ENCODE measurements around the gene BBS12.

BBS12 gene

GRCh38 chr4:122762966-122763716 lies 30.6 kb downstream of the BBS12 start:
- H3K9me3 Mint-ChIP-seq, result no peaks in the 10 kb centered on the region
- H3K4me3 Mint-ChIP-seq, result peak overlapping the region; percentile 36 to 46
- ATAC-seq (replicated peaks), result no peak
- DNase-seq, result no peak
- H3K27ac Mint-ChIP-seq, result no peak overlapping the region
- H3K4me1 Mint-ChIP-seq (ENCODE audit: low read depth in 2 of 2), result peaks cover 13 to 24% of the 10 kb centered on the region in 2 donors
- H3K27me3 Mint-ChIP-seq, result no peaks in the 10 kb centered on the region
- H3K36me3 Mint-ChIP-seq (ENCODE audit: insufficient read depth), result peaks cover 2% of the 10 kb centered on the region

DNA sequence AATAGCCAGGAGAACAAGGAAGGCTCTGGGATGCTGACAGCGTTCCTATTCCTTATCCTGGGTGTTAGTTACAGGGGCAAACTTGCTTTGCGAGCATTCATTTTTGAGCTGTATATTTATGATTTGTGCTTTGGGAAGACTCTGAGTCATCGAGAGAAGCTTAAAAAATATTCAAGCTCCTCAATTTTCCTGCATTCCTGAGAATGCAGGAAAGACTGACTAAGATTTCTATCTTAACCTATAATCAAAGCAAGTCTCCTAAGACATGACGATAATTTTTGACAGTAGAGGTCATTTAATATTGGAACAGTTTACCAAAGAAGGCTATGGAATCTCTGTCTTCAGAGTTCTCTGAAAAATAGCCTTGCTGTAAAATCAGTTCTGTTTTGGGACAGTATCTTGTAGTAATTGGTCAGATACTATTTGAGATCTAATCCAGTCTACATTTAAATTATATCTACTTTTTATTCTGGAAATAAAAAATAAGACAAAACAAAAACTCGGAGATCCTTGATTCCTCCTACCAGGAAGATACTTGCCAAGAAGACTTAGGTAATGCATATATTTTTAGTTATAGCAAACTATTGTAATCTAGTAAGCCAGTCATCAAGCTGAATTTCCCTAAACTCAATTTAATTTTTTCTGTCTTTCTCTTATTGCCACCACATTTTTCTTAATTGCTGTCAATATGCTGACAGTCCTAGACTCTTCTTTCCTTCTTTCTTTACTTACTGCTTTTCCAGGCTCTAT lies 31.7 kb downstream of the BBS12 start:
- no peak overlapping the region for H3K27ac Mint-ChIP-seq
- H3K36me3 Mint-ChIP-seq (ENCODE audit: insufficient read depth), result no peaks in the 10 kb centered on the region
- DNase-seq (no peak), ATAC-seq (replicated peaks) (no peak)
- H3K27me3 Mint-ChIP-seq, result no peaks in the 10 kb centered on the region
- H3K9me3 Mint-ChIP-seq, result no peaks in the 10 kb centered on the region
- no peak overlapping the region for H3K4me3 Mint-ChIP-seq
- peaks cover 13 to 24% of the 10 kb centered on the region in 2 donors for H3K4me1 Mint-ChIP-seq (ENCODE audit: low read depth in 2 of 2)

DNA sequence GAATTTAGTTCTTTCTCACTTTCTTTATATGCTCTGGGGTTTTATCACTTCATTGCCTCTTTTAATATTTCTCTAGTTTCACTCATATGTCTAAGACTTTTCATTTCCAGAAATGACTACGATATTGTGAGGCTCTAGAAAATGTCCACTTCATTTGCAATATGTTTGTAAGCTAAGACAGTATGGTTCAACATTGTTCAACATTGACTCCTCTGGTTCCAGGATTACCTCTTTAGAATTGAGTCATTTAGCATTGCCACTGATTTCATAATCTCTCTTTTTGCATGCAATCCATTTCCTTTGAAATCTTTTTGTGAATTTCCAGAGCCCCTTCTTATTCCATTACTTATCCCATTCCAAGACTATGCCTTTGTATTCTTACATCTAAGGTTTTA lies 32.3 kb downstream of the BBS12 start:
- Mint-ChIP-seq H3K36me3 (ENCODE audit: insufficient read depth) (no peaks in the 10 kb centered on the region), H3K27ac (no peak overlapping the region), H3K9me3 (no peaks in the 10 kb centered on the region), H3K4me3 (no peak overlapping the region), H3K4me1 (ENCODE audit: low read depth in 2 of 2) (peaks cover 13 to 24% of the 10 kb centered on the region in 2 donors), H3K27me3 (no peaks in the 10 kb centered on the region)
- DNase-seq (no peak), ATAC-seq (replicated peaks) (no peak)

DNA sequence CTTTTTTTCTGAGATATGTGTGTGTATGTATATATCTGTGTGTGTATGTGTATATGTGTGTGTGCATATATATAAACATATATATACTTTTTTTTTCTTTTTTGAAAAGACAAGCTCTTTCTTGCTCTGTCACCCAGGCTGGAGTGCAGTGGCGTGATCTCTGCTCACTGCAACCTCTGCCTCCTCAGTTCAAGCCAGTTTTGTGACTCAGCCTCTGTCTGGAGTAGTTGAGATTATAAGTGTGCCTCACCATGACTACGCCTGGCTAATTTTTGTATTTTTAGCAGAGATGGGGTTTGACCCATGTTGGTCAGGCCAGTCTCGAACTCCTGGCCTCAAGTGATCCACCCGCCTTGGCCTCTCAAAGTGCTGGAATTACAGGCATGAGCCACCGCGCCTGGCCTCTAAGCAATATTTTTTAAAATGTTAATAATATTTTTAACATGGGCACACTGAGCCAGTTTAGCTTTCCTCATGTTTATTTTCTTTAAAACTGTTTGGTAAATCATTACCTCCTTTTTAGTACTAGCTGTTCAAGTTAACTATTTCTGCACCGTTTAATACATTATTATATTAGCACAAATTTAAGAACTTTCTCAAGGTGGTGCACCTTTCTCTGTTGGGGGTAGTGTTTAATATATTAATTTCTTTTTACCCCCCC lies 33.3 kb downstream of the BBS12 start:
- DNase-seq, result no peak
- Mint-ChIP-seq H3K4me3 (no peak overlapping the region), H3K27ac (no peak overlapping the region)

DNA sequence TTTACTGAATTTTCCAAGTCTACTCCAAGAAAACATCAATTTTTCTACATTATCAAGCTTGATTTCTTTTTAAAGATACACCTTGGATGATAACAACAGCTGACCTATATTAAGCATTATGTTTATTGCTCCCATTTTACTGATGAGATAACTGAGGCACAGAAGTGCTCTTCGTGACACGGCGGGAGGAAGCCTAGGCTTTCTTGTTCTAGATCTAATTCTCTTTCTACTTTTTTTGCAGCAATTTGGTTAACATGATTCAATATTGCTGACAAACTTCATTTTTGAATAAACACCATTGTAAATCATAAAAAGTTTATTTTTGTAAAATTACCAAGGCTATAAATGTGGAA lies 33.8 kb downstream of the BBS12 start:
- H3K9me3 Mint-ChIP-seq, result no peaks in the 10 kb centered on the region
- H3K36me3 Mint-ChIP-seq (ENCODE audit: insufficient read depth), result no peaks in the 10 kb centered on the region
- H3K4me1 Mint-ChIP-seq (ENCODE audit: low read depth in 2 of 2), result peaks cover 13 to 20% of the 10 kb centered on the region in 2 donors
- no peak overlapping the region for H3K27ac Mint-ChIP-seq
- no peak for ATAC-seq (replicated peaks)
- DNase-seq, result no peak
- H3K27me3 Mint-ChIP-seq, result no peaks in the 10 kb centered on the region
- no peak overlapping the region for H3K4me3 Mint-ChIP-seq

More for the DNA sequence above, 33.3 kb downstream of the BBS12 start:
- Mint-ChIP-seq H3K4me1 (ENCODE audit: low read depth in 2 of 2) (peaks cover 13 to 24% of the 10 kb centered on the region in 2 donors), H3K36me3 (ENCODE audit: insufficient read depth) (no peaks in the 10 kb centered on the region), H3K27me3 (no peaks in the 10 kb centered on the region), H3K9me3 (no peaks in the 10 kb centered on the region)
- ATAC-seq (replicated peaks), result no peak

DNA sequence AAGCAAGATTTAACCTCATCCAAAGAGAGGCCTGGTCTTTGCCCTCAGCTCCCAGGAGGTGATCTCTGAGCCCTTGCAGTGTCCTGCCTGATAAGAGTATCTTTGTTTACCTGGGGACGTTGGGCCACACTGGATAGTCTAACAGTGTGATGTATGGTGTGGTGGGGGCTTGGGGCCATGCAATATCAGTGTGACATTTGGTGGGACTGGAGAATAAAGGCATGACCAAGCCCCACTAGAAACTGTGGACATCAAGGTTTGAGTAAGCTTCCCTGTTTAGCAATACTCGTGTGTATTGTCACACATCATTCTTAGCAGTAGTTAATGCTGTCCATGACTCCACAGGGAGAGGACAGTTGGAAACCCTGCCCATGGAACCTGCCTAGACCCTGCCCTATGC lies 34.4 kb downstream of the BBS12 start:
- ATAC-seq (replicated peaks) (no peak), DNase-seq (no peak)
- H3K4me3 Mint-ChIP-seq, result no peak overlapping the region
- no peaks in the 10 kb centered on the region for H3K36me3 Mint-ChIP-seq (ENCODE audit: insufficient read depth)
- no peaks in the 10 kb centered on the region for H3K27me3 Mint-ChIP-seq
- no peak overlapping the region for H3K27ac Mint-ChIP-seq
- no peaks in the 10 kb centered on the region for H3K9me3 Mint-ChIP-seq
- peaks cover 9 to 16% of the 10 kb centered on the region in 2 donors for H3K4me1 Mint-ChIP-seq (ENCODE audit: low read depth in 2 of 2)

GRCh38 chr4:122771724-122772123 lies 39.2 kb downstream of the BBS12 start:
- no peak for DNase-seq
- H3K4me1 Mint-ChIP-seq (ENCODE audit: low read depth in 2 of 2), result no peaks in the 10 kb centered on the region
- no peaks in the 10 kb centered on the region for H3K9me3 Mint-ChIP-seq
- H3K4me3 Mint-ChIP-seq, result no peak overlapping the region
- H3K36me3 Mint-ChIP-seq (ENCODE audit: insufficient read depth), result no peaks in the 10 kb centered on the region
- H3K27ac Mint-ChIP-seq, result no peak overlapping the region
- H3K27me3 Mint-ChIP-seq, result no peaks in the 10 kb centered on the region
- ATAC-seq (replicated peaks), result no peak

GRCh38 chr4:122772311-122772710 lies 39.8 kb downstream of the BBS12 start:
- H3K27me3 Mint-ChIP-seq, result no peaks in the 10 kb centered on the region
- DNase-seq, result no peak

GRCh38 chr4:122772986-122773385 lies 40.5 kb downstream of the BBS12 start:
- Mint-ChIP-seq H3K4me1 (ENCODE audit: low read depth in 2 of 2) (no peaks in the 10 kb centered on the region), H3K9me3 (no peaks in the 10 kb centered on the region), H3K36me3 (ENCODE audit: insufficient read depth) (no peaks in the 10 kb centered on the region), H3K4me3 (no peak overlapping the region), H3K27ac (no peak overlapping the region), H3K27me3 (no peaks in the 10 kb centered on the region)
- no peak for DNase-seq
- ATAC-seq (replicated peaks), result no peak

More at GRCh38 chr4:122772311-122772710, 39.8 kb downstream of the BBS12 start:
- H3K4me1 Mint-ChIP-seq (ENCODE audit: low read depth in 2 of 2), result no peaks in the 10 kb centered on the region
- no peak overlapping the region for H3K4me3 Mint-ChIP-seq
- no peaks in the 10 kb centered on the region for H3K9me3 Mint-ChIP-seq
- H3K27ac Mint-ChIP-seq, result no peak overlapping the region
- ATAC-seq (replicated peaks), result no peak
- no peaks in the 10 kb centered on the region for H3K36me3 Mint-ChIP-seq (ENCODE audit: insufficient read depth)

- H3K27me3 Mint-ChIP-seq, result peaks cover 0 to 1% of the 10 kb centered on the region in 2 donors
- ATAC-seq (replicated peaks), result no peak
- no peaks in the 10 kb centered on the region for H3K36me3 Mint-ChIP-seq (ENCODE audit: insufficient read depth)
- no peaks in the 10 kb centered on the region for H3K9me3 Mint-ChIP-seq
- H3K27ac Mint-ChIP-seq, result no peak overlapping the region
- no peak for DNase-seq
- H3K4me1 Mint-ChIP-seq (ENCODE audit: low read depth in 2 of 2), result no peaks in the 10 kb centered on the region
- H3K4me3 Mint-ChIP-seq, result no peak overlapping the region
Measured at GRCh38 chr4:122775039-122775438, 42.5 kb downstream of the BBS12 start.

- no peak for ATAC-seq (replicated peaks)
- H3K27me3 Mint-ChIP-seq, result peaks cover under 1 to 6% of the 10 kb centered on the region in 2 donors
- H3K36me3 Mint-ChIP-seq (ENCODE audit: insufficient read depth), result no peaks in the 10 kb centered on the region
- no peak overlapping the region for H3K27ac Mint-ChIP-seq
- H3K4me3 Mint-ChIP-seq, result no peak overlapping the region
- H3K9me3 Mint-ChIP-seq, result no peaks in the 10 kb centered on the region
- H3K4me1 Mint-ChIP-seq (ENCODE audit: low read depth in 2 of 2), result no peaks in the 10 kb centered on the region
- DNase-seq, result no peak
Measured at GRCh38 chr4:122775987-122776836, 43.7 kb downstream of the BBS12 start.

DNA sequence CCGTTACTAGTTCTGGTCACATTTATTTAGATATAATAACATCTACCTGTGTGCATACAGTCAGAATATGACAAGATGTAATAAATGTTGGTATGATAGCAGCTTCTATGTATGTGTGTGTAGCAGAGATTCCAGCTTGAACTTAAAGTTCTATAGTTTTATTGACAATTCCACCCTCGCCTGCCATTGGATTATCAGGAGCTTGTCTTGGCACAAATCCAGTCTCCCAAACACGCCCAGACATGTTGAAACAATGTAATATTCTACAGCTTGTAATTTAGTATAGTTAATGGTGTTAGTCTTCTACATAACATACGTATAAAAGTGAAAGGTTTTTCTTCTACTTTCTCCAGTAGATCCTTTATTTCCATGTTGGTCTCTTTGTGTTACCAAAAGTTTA lies 44.4 kb downstream of the BBS12 start:
- no peak overlapping the region for H3K4me3 Mint-ChIP-seq
- ATAC-seq (replicated peaks) (no peak), DNase-seq (no peak)
- H3K27me3 Mint-ChIP-seq, result peaks cover 6 to 7% of the 10 kb centered on the region in 2 donors
- H3K27ac Mint-ChIP-seq, result no peak overlapping the region
- no peaks in the 10 kb centered on the region for H3K4me1 Mint-ChIP-seq (ENCODE audit: low read depth in 2 of 2)
- no peaks in the 10 kb centered on the region for H3K36me3 Mint-ChIP-seq (ENCODE audit: insufficient read depth)
- no peaks in the 10 kb centered on the region for H3K9me3 Mint-ChIP-seq

Measured in effector memory CD8-positive, alpha-beta T cell (primary cell).